Measurements from ENCODE around the gene PRM1. TPM values are rescaled to one million over a fixed set of nuclear protein-coding genes. Genes with fewer than 3 reads are reported as not detected.
A peak's percentile ranks its signal among the peaks of the same experiment; 100 is the strongest.

The PRM1 gene
- total and polyA plus RNA-seq, 11 donors: not detected

DNA sequence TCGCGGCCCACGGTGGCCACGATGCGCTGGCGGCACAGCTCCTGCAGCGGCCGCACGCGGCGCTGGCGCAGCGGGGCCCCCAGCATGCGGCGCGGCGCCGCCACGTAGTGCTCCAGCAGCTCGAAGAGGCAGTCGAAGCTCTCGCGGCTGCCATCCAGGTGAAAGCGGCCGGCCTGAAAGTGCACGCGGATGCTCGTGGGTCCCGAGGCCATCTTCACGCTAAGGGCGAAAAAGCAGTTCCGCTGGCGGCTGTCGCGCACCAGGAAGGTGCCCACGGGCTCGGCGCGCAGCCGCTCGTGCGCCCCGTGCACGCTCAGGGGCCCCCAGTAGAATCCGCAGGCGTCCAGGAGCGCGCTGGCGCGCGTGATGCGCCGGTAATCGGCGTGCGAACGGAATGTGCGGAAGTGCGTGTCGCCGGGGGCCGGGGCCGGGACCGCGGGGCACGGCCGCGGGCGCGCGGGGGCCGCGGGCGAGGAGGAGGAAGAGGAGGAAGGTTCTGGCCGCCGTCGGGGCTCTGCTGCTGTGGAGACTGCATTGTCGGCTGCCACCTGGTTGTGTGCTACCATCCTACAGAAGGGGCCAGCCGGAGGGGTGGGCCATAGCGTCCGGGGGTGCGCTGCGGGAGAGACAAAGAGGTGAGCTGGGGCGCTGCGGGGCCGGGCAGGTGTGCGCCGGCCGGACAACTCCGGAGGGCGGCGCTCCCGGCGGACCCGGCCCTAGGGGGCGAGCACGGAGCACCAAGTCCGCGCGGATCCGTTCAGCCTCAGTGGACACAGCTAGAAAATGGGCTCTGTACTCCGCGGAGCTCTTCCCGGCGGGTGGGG lies 26.0 kb downstream of the PRM1 start:
- Histone ChIP-seq H3K4me1 (peaks cover 0 to 59% (median 36%) of the 10 kb centered on the region in 12 donors), H3K27ac (peak overlapping the region in 11 of 12 donors; percentile 90 to 100 (median 98))
- DNase-seq: peak in 3 of 5 donors; percentile 45 to 71 (median 48)

DNA sequence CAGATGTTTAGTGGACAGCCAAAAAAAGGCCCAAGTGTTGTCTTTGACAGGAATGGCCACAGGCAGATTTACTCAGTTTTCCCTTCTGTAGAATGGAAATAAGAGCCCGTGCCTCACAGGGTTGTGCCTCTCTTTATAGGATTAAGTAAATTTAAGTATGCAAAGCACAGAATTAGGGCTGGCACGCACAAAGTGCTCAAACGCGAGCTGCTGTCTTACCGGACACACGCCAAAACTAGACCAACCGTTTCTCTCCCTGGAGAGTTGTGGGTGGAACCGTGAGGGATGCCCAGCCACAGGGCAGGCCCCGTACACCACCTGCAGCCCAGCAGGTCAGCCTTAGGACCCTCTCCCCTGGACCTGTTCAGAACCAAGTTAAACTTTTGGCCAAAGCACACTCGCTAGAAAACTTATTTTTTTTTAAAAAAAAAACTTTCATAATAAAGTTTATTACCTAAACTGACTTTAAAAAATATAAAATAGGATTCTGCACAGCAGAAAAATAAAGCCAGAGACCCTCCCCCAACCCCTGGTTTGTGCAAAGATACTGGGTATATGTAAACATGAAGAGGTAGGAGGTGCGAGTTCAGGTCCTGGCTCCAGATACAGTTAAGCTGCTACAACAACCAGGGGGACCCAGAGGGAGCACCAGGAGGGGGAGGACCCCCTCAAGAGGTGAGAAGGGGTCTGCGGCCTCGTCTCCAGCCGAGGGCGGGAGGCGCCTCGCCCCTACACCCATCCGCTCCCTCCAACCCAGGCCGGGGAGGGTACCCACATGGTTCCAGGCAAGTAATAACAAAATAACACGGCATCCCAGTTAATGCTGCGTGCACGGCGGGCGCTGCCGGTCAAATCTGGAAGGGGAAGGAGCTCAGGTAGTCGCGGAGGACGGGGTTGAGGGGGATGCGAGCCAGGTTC lies 26.9 kb downstream of the PRM1 start:
- Histone ChIP-seq H3K4me1 (peaks cover 0 to 54% (median 32%) of the 10 kb centered on the region in 12 donors), H3K27me3 (no peaks in the 10 kb centered on the region), H3K36me3 (peaks cover 0 to 27% (median 0%) of the 10 kb centered on the region in 9 donors), H3K4me3 (peak overlapping the region; percentile 63 to 94 (median 82)), H3K27ac (peak overlapping the region in 4 of 12 donors; percentile 25 to 99 (median 98)), H3K9me3 (no peaks in the 10 kb centered on the region)
- no peak for ATAC-seq
- WGBS, 4 donors: 72 to 84% (median 78%) methylated on average over 26 to 29 of the region's 29 CpGs
- DNase-seq: peak in 1 of 5 donors; percentile 21
- intact Hi-C loops (cut with DNase I): loop anchor here in 7 of 10 donors (2.0 to 10.0 kb wide), 9 partner anchors 89 to 509 kb away; partner anchors contain the start of gene NUBP1 (in 1 of the 7)
- TF ChIP-seq, protein P1, sequence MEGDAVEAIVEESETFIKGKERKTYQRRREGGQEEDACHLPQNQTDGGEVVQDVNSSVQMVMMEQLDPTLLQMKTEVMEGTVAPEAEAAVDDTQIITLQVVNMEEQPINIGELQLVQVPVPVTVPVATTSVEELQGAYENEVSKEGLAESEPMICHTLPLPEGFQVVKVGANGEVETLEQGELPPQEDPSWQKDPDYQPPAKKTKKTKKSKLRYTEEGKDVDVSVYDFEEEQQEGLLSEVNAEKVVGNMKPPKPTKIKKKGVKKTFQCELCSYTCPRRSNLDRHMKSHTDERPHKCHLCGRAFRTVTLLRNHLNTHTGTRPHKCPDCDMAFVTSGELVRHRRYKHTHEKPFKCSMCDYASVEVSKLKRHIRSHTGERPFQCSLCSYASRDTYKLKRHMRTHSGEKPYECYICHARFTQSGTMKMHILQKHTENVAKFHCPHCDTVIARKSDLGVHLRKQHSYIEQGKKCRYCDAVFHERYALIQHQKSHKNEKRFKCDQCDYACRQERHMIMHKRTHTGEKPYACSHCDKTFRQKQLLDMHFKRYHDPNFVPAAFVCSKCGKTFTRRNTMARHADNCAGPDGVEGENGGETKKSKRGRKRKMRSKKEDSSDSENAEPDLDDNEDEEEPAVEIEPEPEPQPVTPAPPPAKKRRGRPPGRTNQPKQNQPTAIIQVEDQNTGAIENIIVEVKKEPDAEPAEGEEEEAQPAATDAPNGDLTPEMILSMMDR (IDR thresholded peaks at IDR 0.05): peak in 1 of 12 donors; percentile 7
- TF ChIP-seq POLR2A (IDR thresholded peaks at IDR 0.05): no peak

More for the DNA sequence above, 26.0 kb downstream of the PRM1 start:
- Histone ChIP-seq H3K27me3 (no peaks in the 10 kb centered on the region), H3K36me3 (peaks cover 0 to 27% (median 0%) of the 10 kb centered on the region in 9 donors), H3K9me3 (no peaks in the 10 kb centered on the region), H3K4me3 (peak overlapping the region; percentile 63 to 94 (median 82))
- no peak for ATAC-seq
- TF ChIP-seq, protein P1 (IDR thresholded peaks at IDR 0.05): peak in 2 of 12 donors; percentile 3 to 15
- TF ChIP-seq POLR2A (IDR thresholded peaks at IDR 0.05): no peak
- intact Hi-C loops (cut with DNase I): loop anchor here in 9 of 10 donors (1.0 to 10.0 kb wide), 14 partner anchors 33 to 510 kb away; partner anchors contain the start of gene NUBP1 (in 1 of the 9)
- WGBS, 4 donors: 3 to 13% (median 9%) methylated on average over 56 to 105 of the region's 105 CpGs

DNA sequence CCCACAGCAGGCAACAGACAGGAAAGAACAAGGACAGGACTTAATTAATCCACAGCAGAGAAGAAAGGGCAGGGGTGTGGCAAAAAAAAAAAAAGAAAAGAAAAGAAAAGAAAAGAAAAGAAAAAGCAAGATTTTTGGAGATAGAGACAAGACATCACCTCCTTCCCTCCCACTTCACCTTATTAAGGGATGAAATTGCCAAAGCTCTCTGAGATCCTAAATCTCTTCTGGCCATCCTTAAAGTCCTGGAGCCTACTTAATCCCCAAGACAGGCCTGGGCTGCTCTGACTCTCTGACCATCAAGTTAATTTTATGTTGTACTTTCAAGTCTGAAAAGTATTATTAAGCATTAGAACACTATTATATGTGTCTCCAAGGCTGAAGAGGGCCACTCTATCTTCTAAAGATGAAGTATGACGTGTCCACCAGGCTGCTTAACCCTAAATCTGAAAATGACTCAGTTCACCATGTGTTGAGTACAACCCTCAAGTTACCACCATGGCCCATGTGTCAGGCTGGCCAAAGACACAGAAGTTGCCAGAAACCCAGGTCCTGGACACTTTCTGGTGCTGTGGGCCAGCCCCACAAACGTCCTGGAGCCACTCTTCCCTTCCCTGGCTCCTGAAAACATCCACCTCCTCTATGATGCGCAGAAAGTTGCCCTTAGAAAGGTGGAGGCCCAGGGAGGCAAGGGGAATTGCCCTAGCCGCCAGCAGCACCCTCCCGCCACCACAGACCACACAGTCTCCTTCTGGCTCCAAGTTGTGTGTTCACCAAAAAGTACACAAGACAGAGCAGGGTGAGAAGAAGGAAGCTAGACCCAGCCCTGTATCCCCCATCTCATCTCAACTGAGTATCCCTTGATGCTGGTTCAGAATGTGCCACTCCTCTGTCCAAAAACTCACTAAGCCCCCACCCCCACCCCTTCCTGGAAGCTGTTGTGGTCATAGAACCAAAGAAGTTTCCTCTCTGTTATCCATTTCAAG lies 27.8 kb downstream of the PRM1 start:
- intact Hi-C loops (cut with DNase I): loop anchor here in 6 of 10 donors (5.0 to 10.0 kb wide), 7 partner anchors 89 to 509 kb away; partner anchors contain the start of gene NUBP1 (in 1 of the 6)
- peak overlapping the region in 2 of 12 donors; percentile 63 to 75 for H3K4me3 ChIP-seq
- no peaks in the 10 kb centered on the region for H3K27me3 ChIP-seq
- peak overlapping the region in 2 of 12 donors; percentile 4 to 99 for H3K27ac ChIP-seq
- DNase-seq (peak in 1 of 5 donors; percentile 17), ATAC-seq (no peak)
- no peak for TF ChIP-seq POLR2A (IDR thresholded peaks at IDR 0.05)
- TF ChIP-seq, protein P1 (IDR thresholded peaks at IDR 0.05): no peak
- peaks cover 0 to 27% (median 0%) of the 10 kb centered on the region in 9 donors for H3K36me3 ChIP-seq
- H3K9me3 ChIP-seq: no peaks in the 10 kb centered on the region
- peaks cover 0 to 44% (median 24%) of the 10 kb centered on the region in 12 donors for H3K4me1 ChIP-seq
- WGBS, 4 donors: 80 to 89% (median 87%) methylated on average over 4 to 5 of the region's 5 CpGs
